Testis (tissue), 3 donors: ENCODE measurements around the gene PROSER3. TPM values are rescaled to one million over a fixed set of nuclear protein-coding genes. Genes with fewer than 3 reads are reported as not detected.

ENCODE experiments used
- DNase-seq: peaks from one replicate; pipeline ENCODE4 v3.0.0-alpha.2; 2019
- H3K27ac ChIP-seq, 2 donors: fragments of 200-600 bp; sonication (generic); one replicate each; pipeline ENCODE4 v1.5.1; 2019
- H3K27me3 ChIP-seq: fragments of 200-600 bp; sonication (generic); one replicate; pipeline ENCODE4 v1.5.1; 2019
- H3K36me3 ChIP-seq: fragments of 200-600 bp; sonication (generic); one replicate; pipeline ENCODE4 v1.5.1; 2017; ENCODE audit warnings: low read depth; ENCODE audit errors: missing control alignments
- H3K4me1 ChIP-seq: fragments of 200-600 bp; sonication (generic); one replicate; pipeline ENCODE4 v1.5.1; 2019
- H3K4me3 ChIP-seq, 2 donors: fragments of 200-600 bp; sonication (generic); one replicate each; pipeline ENCODE4 v1.5.1; 2017 to 2019
- H3K9me3 ChIP-seq: fragments of 200-600 bp; sonication (generic); one replicate; pipeline ENCODE4 v1.5.1; 2017
- CTCF ChIP-seq, 3 experiments: fragments of 450-650 bp in 2 of 3; fragments of 200-600 bp in 1 of 3; sonication (generic) in 1 of 3; IDR thresholded peaks; one replicate each; pipeline ENCODE4 v1.5.1; 2016 to 2019; ENCODE audit warnings: antibody characterized with exemption in 3 of 3, mild to moderate bottlenecking in 2 of 3, moderate library complexity in 1 of 3
- POLR2A ChIP-seq: fragments of 450-650 bp; IDR thresholded peaks from one replicate; pipeline ENCODE4 v1.6.1; 2017; ENCODE audit warnings: antibody characterized with exemption, mild to moderate bottlenecking, moderate library complexity
- WGBS, 2 donors: methylation state at CpG; one replicate each; pipeline ENCODE4 v1.1.5; 2018; 5-methylcytosine and 5-hydroxymethylcytosine counted together
- intact Hi-C: fragments of 100-400 bp; cut with DNase I; formaldehyde crosslinking; loops from one replicate; pipeline ENCODE4 v1.15.1; 2023; ENCODE audit warnings: low total_unique reads
- polyA plus RNA-seq: library from polyadenylated mRNA; stranded (reverse); fragments of 350-450 nt; fragmentation: Illumina TruSeq; extraction: RNeasy Lipid Tissue Mini Kit (QIAGEN cat#74804); gene quantifications from one replicate; pipeline ENCODE4 v1.2.3, GENCODE V29; 2014; ENCODE audit warnings: low read depth, low replicate concordance; ENCODE audit not compliant: insufficient read depth
- total RNA-seq, 2 donors: library from RNA; depleted of rRNA; stranded (reverse); fragments of >200 nt; gene quantifications; one replicate each; pipeline ENCODE4 v1.2.3, GENCODE V29; 2016

Gene PROSER3
- total and polyA plus RNA-seq, 3 donors from 2014 or later = 48.3 to 75.9 (median 72.0) TPM

- no peak for DNase-seq
- H3K27ac ChIP-seq = no peak overlapping the region
- 91 to 100% methylated on average over 2 to 11 of the region's 15 CpGs for WGBS, 2 donors
- H3K4me3 ChIP-seq = no peak overlapping the region
- H3K9me3 ChIP-seq = no peaks in the 10 kb centered on the region
- intact Hi-C loops = no loop called here
- no peaks in the 10 kb centered on the region for H3K36me3 ChIP-seq
- no peaks in the 10 kb centered on the region for H3K27me3 ChIP-seq
- TF ChIP-seq POLR2A = no peak
- TF ChIP-seq CTCF (IDR thresholded peaks at IDR 0.05) = no peak
- no peaks in the 10 kb centered on the region for H3K4me1 ChIP-seq
Measured at GRCh38 chr19:35787227-35787799, 29.3 kb downstream of the PROSER3 start.

GRCh38 chr19:35788205-35788960 lies 30.4 kb downstream of the PROSER3 start:
- Histone ChIP-seq H3K4me3 (no peak overlapping the region), H3K27me3 (no peaks in the 10 kb centered on the region), H3K36me3 (no peaks in the 10 kb centered on the region), H3K27ac (no peak overlapping the region), H3K9me3 (no peaks in the 10 kb centered on the region), H3K4me1 (no peaks in the 10 kb centered on the region)
- intact Hi-C loops = no loop called here
- TF ChIP-seq POLR2A (no peak), CTCF (IDR thresholded peaks at IDR 0.05) (no peak)
- DNase-seq = no peak
- WGBS, 2 donors = 80 to 81% methylated on average over 12 of the region's 12 CpGs

GRCh38 chr19:35789195-35789977 lies 31.4 kb downstream of the PROSER3 start:
- Histone ChIP-seq H3K27me3 (no peaks in the 10 kb centered on the region), H3K4me1 (no peaks in the 10 kb centered on the region), H3K36me3 (no peaks in the 10 kb centered on the region), H3K4me3 (no peak overlapping the region), H3K27ac (no peak overlapping the region), H3K9me3 (no peaks in the 10 kb centered on the region)
- TF ChIP-seq CTCF (IDR thresholded peaks at IDR 0.05) (no peak), POLR2A (no peak)
- DNase-seq = no peak
- WGBS, 2 donors = 74 to 79% methylated on average over 4 to 11 of the region's 11 CpGs
- intact Hi-C loops = no loop called here

GRCh38 chr19:35789978-35790944 lies 32.3 kb downstream of the PROSER3 start:
- DNase-seq = no peak
- no peaks in the 10 kb centered on the region for H3K27me3 ChIP-seq
- WGBS, 2 donors = 83 to 87% methylated on average over 4 to 12 of the region's 19 CpGs
- no peaks in the 10 kb centered on the region for H3K9me3 ChIP-seq
- H3K4me1 ChIP-seq = no peaks in the 10 kb centered on the region
- H3K36me3 ChIP-seq = no peaks in the 10 kb centered on the region
- intact Hi-C loops = no loop called here
- no peak for TF ChIP-seq CTCF (IDR thresholded peaks at IDR 0.05)
- no peak for TF ChIP-seq POLR2A
- H3K4me3 ChIP-seq = no peak overlapping the region
- H3K27ac ChIP-seq = no peak overlapping the region
